Liver (tissue), 9 donors: ENCODE data around the gene YOD1. TPM values are rescaled to one million over a fixed set of nuclear protein-coding genes. Genes with fewer than 3 reads are reported as not detected.

Experiments
- DNase-seq: peaks from one replicate; pipeline ENCODE4 v3.0.0-alpha.2; 2017; ENCODE audit warnings: low spot score
- H3K27ac ChIP-seq, 2 donors: one replicate each; pipeline ENCODE4 v1.7.0; 2013; ENCODE audit warnings: inconsistent platforms in 2 of 2, low read length in 2 of 2, control low read depth in 1 of 2, low read depth in 1 of 2, mild to moderate bottlenecking in 1 of 2
- H3K27me3 ChIP-seq, 4 donors: one replicate each; pipeline versions ENCODE4 v1.6.1 to v1.7.0; 2013; ENCODE audit warnings: low read length in 3 of 4, inconsistent platforms in 1 of 4, mild to moderate bottlenecking in 1 of 4, moderate library complexity in 1 of 4; ENCODE audit not compliant: control insufficient read depth in 4 of 4, insufficient read depth in 4 of 4
- H3K36me3 ChIP-seq, 4 donors: one replicate each; pipeline versions ENCODE4 v1.6.1 to v1.7.0; 2013; ENCODE audit warnings: low read length in 3 of 4, mild to moderate bottlenecking in 3 of 4, low read depth in 1 of 4, moderate library complexity in 1 of 4; ENCODE audit not compliant: control insufficient read depth in 4 of 4, insufficient read depth in 3 of 4
- H3K4me1 ChIP-seq, 4 donors: one replicate each; pipeline versions ENCODE4 v1.6.1 to v1.7.0; 2013; ENCODE audit warnings: low read length in 3 of 4, mild to moderate bottlenecking in 3 of 4, moderate library complexity in 1 of 4; ENCODE audit not compliant: control insufficient read depth in 4 of 4, insufficient read depth in 4 of 4
- H3K4me3 ChIP-seq, 3 donors: one replicate each; pipeline versions ENCODE4 v1.6.1 to v1.7.0; 2013; ENCODE audit warnings: low read length in 3 of 3, control low read depth in 1 of 3, low read depth in 1 of 3, mild to moderate bottlenecking in 1 of 3
- H3K9ac ChIP-seq, 2 donors: one replicate each; pipeline ENCODE4 v1.7.0; 2013; ENCODE audit warnings: low read length in 2 of 2, mild to moderate bottlenecking in 2 of 2, moderate library complexity in 2 of 2, control low read depth in 1 of 2, low read depth in 1 of 2
- H3K9me3 ChIP-seq, 4 donors: one replicate each; pipeline versions ENCODE4 v1.6.1 to v1.7.0; 2013; ENCODE audit warnings: low read length in 3 of 4; ENCODE audit not compliant: control insufficient read depth in 4 of 4
- EGR1 ChIP-seq, 2 donors: IDR thresholded peaks; 2 replicates each; pipeline ENCODE4 v1.6.1; 2016 to 2018; ENCODE audit warnings: antibody characterized with exemption in 2 of 2, low read depth in 2 of 2
- FOXA1 ChIP-seq: IDR thresholded peaks from 2 replicates; pipeline ENCODE4 v1.6.1; 2016; ENCODE audit warnings: antibody characterized with exemption
- FOXA2 ChIP-seq: IDR thresholded peaks from 2 replicates; pipeline ENCODE4 v1.6.1; 2016; ENCODE audit warnings: antibody characterized with exemption
- GABPA ChIP-seq, 2 donors: IDR thresholded peaks in 1 of 2; conservative IDR thresholded peaks in 1 of 2; 2 replicates each; pipeline ENCODE4 v1.6.1; 2016; ENCODE audit warnings: antibody characterized with exemption in 2 of 2, mild to moderate bottlenecking in 1 of 2, moderate library complexity in 1 of 2
- HNF4A ChIP-seq, 2 donors: conservative IDR thresholded peaks; 2 replicates each; pipeline ENCODE4 v1.6.1; 2016; ENCODE audit warnings: antibody characterized with exemption in 2 of 2, mild to moderate bottlenecking in 2 of 2
- JUND ChIP-seq, 2 donors: IDR thresholded peaks; 2 replicates each; pipeline ENCODE4 v1.6.1; 2016; ENCODE audit warnings: antibody characterized with exemption in 2 of 2
- NR2F2 ChIP-seq: IDR thresholded peaks from 2 replicates; pipeline ENCODE4 v1.6.1; 2016; ENCODE audit warnings: antibody characterized with exemption
- RAD21 ChIP-seq, 2 donors: IDR thresholded peaks; 2 replicates each; pipeline ENCODE4 v1.6.1; 2016; ENCODE audit warnings: antibody characterized with exemption in 2 of 2, mild to moderate bottlenecking in 2 of 2
- RXRA ChIP-seq, 2 donors: IDR thresholded peaks; 2 replicates each; pipeline ENCODE4 v1.6.1; 2017 to 2018; ENCODE audit warnings: antibody characterized with exemption in 2 of 2, mild to moderate bottlenecking in 1 of 2
- YY1 ChIP-seq: IDR thresholded peaks from 2 replicates; pipeline ENCODE4 v1.6.1; 2016; ENCODE audit warnings: antibody characterized with exemption, mild to moderate bottlenecking
- WGBS: extraction: QIAGEN DNeasy Blood & Tissue Kit; methylation state at CpG from one replicate; pipeline ENCODE4 v1.1.7; 2013; 5-methylcytosine and 5-hydroxymethylcytosine counted together
- polyA plus RNA-seq, 2 donors: library from polyadenylated mRNA; stranded (reverse) in 1 of 2; unstranded in 1 of 2; fragments of 200-250 nt in 1 of 2; fragments of >200 nt in 1 of 2; fragmentation: Nextera tagmentation in 1 of 2; extraction: Ambion mirVana in 1 of 2; gene quantifications; one replicate each; pipeline versions ENCODE4 v1.2.1 to v1.2.3, GENCODE V29; 2013 to 2015
- total RNA-seq, 2 donors: library from RNA; depleted of rRNA; stranded (reverse); fragments of >200 nt; gene quantifications; one replicate each; pipeline ENCODE4 v1.2.3, GENCODE V29; 2014
- TF ChIP-seq, protein P1 (sequence below): fragments of 150-350 bp; IDR thresholded peaks from 2 replicates; pipeline ENCODE4 v1.5.1; 2017; ENCODE audit warnings: improper control_type of control experiment, low read depth, low read length; ENCODE audit not compliant: missing input control
- TF ChIP-seq, protein P2 (sequence below): IDR thresholded peaks from 2 replicates; pipeline ENCODE4 v1.6.1; 2016; ENCODE audit warnings: antibody characterized with exemption
- TF ChIP-seq, protein P3 (sequence below): IDR thresholded peaks from 2 replicates; pipeline ENCODE4 v1.6.1; 2016; ENCODE audit warnings: antibody characterized with exemption
- TF ChIP-seq, protein P4 (sequence below): IDR thresholded peaks from 2 replicates; pipeline ENCODE4 v1.6.1; 2016; ENCODE audit warnings: antibody characterized with exemption
- donor health status: healthy.
- donor health status: healthy.
- donor health status: healthy.
- donor health status: healthy.
- donor health status: healthy.

YOD1 gene
- total and polyA plus RNA-seq, 4 donors, result 1.3 to 79.4 (median 4.7) TPM

DNA sequence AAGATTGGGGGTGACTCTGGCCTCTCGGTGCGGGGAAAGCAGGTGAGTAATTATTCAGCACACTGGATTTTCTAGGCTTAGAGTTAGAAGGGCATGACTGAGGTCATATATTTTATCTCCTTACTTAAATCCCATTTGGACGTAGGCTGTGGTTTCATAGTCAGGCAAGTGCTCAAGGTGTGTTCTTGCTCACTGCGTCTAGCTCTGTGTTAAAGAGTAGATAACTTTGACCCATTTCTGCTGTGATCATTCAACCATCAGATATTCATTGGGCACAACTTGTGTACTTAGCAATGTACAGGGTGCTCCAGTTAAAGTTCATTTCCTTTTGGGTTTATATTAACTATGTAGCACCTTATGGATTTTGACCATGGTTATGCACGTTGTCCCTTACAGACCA, 16.7 kb upstream of the YOD1 start:
- Histone ChIP-seq H3K4me1 (no peaks in the 10 kb centered on the region), H3K9ac (no peak overlapping the region), H3K4me3 (no peak overlapping the region), H3K27me3 (no peaks in the 10 kb centered on the region), H3K27ac (no peak overlapping the region), H3K9me3 (no peaks in the 10 kb centered on the region), H3K36me3 (peaks cover 0 to 50% (median 27%) of the 10 kb centered on the region in 4 donors)
- WGBS, result 86% methylated on average over 5 of the region's 5 CpGs
- peak; percentile 26 for DNase-seq
- TF ChIP-seq JUND (IDR thresholded peaks at IDR 0.05) (no peak), FOXA2 (no peak), EGR1 (IDR thresholded peaks at IDR 0.05; ENCODE audit: low read depth in 2 of 2) (no peak), NR2F2 (no peak)
- TF ChIP-seq, protein P1, sequence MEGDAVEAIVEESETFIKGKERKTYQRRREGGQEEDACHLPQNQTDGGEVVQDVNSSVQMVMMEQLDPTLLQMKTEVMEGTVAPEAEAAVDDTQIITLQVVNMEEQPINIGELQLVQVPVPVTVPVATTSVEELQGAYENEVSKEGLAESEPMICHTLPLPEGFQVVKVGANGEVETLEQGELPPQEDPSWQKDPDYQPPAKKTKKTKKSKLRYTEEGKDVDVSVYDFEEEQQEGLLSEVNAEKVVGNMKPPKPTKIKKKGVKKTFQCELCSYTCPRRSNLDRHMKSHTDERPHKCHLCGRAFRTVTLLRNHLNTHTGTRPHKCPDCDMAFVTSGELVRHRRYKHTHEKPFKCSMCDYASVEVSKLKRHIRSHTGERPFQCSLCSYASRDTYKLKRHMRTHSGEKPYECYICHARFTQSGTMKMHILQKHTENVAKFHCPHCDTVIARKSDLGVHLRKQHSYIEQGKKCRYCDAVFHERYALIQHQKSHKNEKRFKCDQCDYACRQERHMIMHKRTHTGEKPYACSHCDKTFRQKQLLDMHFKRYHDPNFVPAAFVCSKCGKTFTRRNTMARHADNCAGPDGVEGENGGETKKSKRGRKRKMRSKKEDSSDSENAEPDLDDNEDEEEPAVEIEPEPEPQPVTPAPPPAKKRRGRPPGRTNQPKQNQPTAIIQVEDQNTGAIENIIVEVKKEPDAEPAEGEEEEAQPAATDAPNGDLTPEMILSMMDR, result no peak
- TF ChIP-seq, protein P2, sequence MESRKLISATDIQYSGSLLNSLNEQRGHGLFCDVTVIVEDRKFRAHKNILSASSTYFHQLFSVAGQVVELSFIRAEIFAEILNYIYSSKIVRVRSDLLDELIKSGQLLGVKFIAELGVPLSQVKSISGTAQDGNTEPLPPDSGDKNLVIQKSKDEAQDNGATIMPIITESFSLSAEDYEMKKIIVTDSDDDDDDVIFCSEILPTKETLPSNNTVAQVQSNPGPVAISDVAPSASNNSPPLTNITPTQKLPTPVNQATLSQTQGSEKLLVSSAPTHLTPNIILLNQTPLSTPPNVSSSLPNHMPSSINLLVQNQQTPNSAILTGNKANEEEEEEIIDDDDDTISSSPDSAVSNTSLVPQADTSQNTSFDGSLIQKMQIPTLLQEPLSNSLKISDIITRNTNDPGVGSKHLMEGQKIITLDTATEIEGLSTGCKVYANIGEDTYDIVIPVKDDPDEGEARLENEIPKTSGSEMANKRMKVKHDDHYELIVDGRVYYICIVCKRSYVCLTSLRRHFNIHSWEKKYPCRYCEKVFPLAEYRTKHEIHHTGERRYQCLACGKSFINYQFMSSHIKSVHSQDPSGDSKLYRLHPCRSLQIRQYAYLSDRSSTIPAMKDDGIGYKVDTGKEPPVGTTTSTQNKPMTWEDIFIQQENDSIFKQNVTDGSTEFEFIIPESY, result no peak

DNA sequence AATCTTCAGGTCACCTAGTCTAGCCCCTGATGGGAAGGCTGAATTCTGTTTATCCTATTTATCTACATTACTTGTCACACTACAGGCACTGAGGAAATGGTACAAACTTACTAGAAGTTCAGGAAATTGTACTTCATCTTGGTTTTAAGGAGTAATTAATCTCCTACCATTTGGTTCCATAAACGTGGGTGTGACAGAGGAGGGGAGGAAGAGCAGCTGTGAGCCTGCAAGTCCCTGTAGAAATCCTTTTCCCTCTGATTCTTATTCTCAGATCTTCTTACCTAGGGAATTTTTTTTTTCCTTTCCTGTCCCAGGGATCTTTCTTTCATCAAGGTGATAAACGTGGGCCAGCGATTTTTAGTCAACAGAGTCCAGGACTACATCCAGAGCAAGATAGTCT, 16.2 kb upstream of the YOD1 start:
- 73% methylated on average over 3 of the region's 3 CpGs for WGBS
- TF ChIP-seq, protein P1, result no peak
- no peak for TF ChIP-seq YY1
- TF ChIP-seq EGR1 (IDR thresholded peaks at IDR 0.05; ENCODE audit: low read depth in 2 of 2), result no peak
- Histone ChIP-seq H3K4me3 (no peak overlapping the region), H3K9ac (no peak overlapping the region), H3K27me3 (no peaks in the 10 kb centered on the region), H3K36me3 (peaks cover 0 to 50% (median 31%) of the 10 kb centered on the region in 4 donors), H3K9me3 (no peaks in the 10 kb centered on the region), H3K4me1 (no peaks in the 10 kb centered on the region), H3K27ac (no peak overlapping the region)
- DNase-seq, result no peak

DNA sequence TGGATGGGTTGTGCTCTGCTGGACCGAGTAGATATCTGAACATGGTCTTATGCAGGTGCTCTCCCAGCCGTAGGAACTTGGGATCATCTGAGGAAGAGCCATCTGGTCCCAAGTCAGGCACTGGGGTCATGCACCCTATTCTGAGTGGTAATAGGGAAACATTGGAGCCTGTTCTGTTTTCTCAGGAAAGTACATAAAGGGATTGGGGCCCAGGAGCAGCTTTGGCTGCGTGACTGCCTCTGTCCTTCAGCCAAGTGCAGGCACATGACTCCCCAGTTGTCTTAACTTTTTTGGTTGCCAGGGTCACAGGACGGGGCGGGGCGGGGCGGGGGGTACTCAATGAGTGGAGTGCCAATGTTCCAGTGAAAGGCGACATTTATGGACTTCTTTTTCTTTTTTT, 13.6 kb upstream of the YOD1 start:
- H3K27me3 ChIP-seq, result no peaks in the 10 kb centered on the region
- peak; percentile 29 for DNase-seq
- no peak overlapping the region for H3K4me3 ChIP-seq
- no peak overlapping the region for H3K27ac ChIP-seq
- no peaks in the 10 kb centered on the region for H3K4me1 ChIP-seq
- TF ChIP-seq, protein P3, sequence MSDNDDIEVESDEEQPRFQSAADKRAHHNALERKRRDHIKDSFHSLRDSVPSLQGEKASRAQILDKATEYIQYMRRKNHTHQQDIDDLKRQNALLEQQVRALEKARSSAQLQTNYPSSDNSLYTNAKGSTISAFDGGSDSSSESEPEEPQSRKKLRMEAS, result no peak
- no peak for TF ChIP-seq FOXA2
- TF ChIP-seq RXRA (IDR thresholded peaks at IDR 0.05), result no peak
- no peak for TF ChIP-seq JUND (IDR thresholded peaks at IDR 0.05)
- no peak for TF ChIP-seq YY1
- no peak for TF ChIP-seq HNF4A (conservative IDR thresholded peaks at IDR 0.05)
- TF ChIP-seq, protein P4, sequence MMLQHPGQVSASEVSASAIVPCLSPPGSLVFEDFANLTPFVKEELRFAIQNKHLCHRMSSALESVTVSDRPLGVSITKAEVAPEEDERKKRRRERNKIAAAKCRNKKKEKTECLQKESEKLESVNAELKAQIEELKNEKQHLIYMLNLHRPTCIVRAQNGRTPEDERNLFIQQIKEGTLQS, result no peak
- TF ChIP-seq, protein P1, result no peak
- TF ChIP-seq EGR1 (IDR thresholded peaks at IDR 0.05; ENCODE audit: low read depth in 2 of 2), result no peak
- TF ChIP-seq NR2F2, result no peak
- no peak for TF ChIP-seq FOXA1
- no peak for TF ChIP-seq GABPA (IDR thresholded peaks at IDR 0.05 in 1 of 2, conservative IDR thresholded peaks at IDR 0.05 in 1 of 2)
- no peak for TF ChIP-seq RAD21 (IDR thresholded peaks at IDR 0.05)
- TF ChIP-seq, protein P2, result no peak
- H3K9me3 ChIP-seq, result no peaks in the 10 kb centered on the region
- 82% methylated on average over 8 of the region's 8 CpGs for WGBS
- H3K9ac ChIP-seq, result no peak overlapping the region
- peaks cover 0 to 41% (median 35%) of the 10 kb centered on the region in 4 donors for H3K36me3 ChIP-seq
